Glomerular visceral epithelial cell (primary cell): Measurements from ENCODE around the gene DTWD2.
A peak's percentile ranks its signal among the peaks of the same experiment; 100 is the strongest.
"Not testable (repeated sequence)": the region's sequence is repeated elsewhere in the genome, so short reads cannot be mapped to it uniquely, and the experiment has no call there.

ENCODE experiments used
- DNase-seq: peaks from one replicate; pipeline ENCODE4 v3.0.0-alpha.2; 2016; ENCODE audit errors: extremely low spot score

The DTWD2 gene

DNA sequence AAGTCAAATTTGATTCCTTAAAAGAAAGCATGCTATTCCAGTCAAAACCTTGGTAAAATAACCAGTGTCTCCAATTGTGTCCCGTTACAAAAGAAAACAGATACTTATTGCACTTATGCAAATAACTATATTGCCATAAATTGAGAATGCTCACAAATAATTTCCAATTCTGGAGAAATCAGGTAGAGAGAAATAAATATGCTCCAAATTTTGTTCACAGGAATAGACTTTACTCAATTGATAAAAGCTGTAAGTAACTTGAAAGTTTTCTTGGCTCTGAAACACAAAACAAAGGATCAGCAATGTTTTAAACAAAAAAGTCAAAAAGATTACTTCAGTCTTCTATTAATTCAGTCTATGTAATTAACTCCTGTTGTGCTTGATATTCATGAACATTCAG lies 7.8 kb upstream of the DTWD2 start:
- no peak for DNase-seq

DNA sequence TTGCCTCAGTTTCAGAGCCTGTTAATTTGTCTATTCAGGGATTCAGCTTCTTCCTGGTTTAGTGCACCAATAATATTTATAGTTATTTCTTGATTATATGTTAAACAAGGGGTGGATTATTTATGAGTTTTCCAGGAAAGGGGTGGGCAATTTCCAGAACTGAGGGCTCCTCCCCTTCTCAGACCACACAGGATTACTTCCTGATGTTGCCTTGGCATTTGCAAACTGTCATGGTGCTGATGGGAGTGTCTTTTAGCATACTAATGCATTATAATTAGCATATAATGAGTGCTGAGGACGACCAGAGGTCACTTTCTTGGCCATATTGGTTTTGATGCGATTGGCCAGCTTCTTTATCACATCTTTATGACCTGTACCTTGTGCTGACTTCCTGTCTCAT lies 6.2 kb upstream of the DTWD2 start:
- no peak for DNase-seq

DNA sequence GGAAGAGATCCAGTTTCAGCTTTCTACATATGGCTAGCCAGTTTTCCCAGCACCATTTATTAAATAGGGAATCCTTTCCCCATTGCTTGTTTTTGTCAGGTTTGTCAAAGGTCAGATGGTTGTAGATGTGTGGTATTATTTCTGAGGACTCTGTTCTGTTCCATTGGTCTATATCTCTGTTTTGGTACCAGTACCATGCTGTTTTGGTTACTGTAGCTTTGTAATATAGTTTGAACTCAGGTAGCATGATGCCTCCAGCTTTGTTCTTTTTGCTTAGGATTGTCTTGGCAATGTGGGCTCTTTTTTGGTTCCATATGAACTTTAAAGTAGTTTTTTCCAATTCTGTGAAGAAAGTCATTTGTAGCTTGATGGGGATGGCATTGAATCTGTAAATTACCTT lies 4.8 kb upstream of the DTWD2 start:
- DNase-seq, result not testable (repeated sequence)

DNA sequence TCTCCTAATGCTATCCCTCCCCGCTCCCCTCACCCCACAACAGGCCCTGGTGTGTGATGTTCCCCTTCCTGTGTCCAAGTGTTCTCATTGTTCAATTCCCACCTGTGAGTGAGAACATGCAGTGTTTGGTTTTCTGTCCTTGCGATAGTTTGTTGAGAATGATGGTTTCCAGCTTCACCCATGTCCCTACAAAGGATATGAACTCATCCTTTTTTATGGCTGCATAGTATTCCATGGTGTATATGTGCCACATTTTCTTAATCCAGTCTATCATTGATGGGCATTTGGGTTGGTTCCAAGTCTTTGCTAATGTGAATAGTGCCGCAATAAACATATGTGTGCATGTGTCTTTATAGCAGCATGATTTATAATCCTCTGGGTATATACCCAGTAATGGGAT lies 3.7 kb upstream of the DTWD2 start:
- not testable (repeated sequence) for DNase-seq

DNA sequence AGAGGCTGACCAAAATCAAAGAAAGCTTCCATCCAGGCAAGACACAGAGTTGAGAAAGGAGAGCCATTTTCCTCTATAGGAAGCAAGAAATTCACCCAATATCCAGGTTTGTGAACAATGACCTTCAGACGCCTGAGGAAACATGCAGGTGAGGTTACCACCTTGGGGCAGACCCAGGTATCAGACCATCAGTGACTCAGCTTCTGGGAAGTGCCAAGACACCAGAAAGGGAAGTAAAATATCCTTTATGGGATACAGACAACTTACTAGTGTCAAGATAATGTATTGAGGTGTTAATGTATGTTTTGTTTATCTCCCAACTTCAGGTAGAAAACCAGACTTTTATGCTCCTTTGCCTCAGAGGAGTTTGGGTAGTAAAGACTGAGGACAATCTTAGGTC lies 2.2 kb upstream of the DTWD2 start:
- DNase-seq, result no peak

DNA sequence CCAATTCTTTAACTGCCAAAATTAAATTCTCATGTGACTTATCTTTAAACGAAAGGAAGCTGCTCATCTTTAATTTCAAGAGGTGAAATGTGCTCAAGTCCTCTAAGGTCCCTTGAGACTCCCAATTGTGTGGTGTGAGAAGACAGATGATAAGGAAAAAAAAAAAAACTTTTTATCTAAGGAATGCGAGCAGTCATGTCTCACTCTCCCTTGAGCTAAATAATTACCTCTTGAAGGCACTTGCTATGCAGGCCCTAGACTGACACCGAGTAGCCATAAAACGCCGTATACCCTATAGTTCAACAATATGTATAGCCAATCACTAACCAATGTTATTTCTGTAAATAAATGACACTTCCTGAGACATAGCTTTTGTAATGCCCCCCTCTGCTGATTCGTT lies 1.5 kb upstream of the DTWD2 start:
- no peak for DNase-seq

DNA sequence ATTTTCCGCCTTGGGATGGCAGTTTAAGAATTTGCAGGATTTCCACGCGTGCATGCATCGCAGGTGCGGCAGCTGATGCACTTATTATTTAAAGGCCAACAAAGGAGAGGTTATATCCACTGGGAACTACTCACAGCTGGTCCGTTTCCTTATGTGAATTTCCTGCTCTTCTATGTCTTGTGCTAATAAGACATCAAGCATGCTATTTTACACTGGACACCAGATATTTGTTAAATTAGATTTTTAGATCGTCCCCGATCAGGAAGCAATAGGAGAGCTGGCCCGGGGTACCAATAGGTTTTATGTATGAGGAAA lies 476 bp upstream of the DTWD2 start:
- no peak for DNase-seq

DNA sequence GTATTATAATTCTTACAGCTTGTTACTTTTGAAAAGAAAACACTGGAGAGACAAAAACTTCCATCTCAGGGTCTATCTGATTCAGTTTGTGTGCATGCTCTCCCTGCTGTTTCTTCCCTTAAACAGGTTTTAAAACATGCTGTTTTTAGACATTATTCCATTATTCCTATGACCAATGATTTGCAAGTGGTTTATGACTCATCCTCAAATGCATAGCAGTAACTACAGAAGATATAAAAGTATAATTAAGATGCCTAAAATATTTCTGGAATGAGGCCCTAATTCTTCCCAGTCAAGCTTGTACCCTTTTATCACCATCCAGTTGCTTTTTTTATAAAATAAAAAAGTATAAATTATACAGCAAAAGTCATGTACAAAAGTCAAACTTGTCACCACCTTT lies 3.7 kb downstream of the DTWD2 start:
- DNase-seq, result peak; percentile 55

DNA sequence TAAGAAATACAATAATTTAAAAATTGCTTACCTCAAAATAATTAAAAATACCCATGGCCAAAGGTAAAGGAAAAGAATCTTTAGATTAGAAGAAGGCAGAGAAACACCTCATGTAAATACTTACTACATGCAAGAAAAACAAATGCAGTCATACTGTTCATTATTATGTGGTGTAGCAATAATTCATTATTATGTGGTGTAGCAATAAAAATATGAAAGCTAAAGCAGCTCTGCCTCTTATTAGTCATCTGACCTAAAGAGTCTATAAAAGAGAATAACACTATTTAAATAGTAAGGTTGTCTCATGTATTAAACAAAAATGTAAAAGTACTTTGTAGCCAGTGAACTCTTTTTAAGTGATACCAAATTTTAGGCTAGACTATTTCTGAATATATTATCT lies 6.6 kb downstream of the DTWD2 start:
- DNase-seq, result no peak

DNA sequence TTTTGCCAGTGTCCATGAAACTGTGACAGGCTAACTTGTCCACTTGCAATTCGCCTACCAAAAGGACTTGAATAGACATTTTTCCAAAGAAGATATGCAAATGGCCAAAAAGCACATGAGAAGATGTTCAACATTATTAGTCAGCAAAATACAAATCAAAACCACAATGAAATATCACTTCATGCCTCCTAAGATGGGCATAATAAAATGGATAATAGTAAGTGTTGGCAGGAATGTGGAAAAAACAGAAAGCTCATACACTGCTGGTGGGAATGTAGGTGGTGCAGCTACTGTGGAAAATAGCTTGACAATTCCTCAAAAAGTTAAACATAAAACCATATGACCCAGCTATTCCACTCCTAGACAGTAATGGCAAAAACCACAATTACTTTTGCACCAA lies 7.9 kb downstream of the DTWD2 start:
- no peak for DNase-seq

DNA sequence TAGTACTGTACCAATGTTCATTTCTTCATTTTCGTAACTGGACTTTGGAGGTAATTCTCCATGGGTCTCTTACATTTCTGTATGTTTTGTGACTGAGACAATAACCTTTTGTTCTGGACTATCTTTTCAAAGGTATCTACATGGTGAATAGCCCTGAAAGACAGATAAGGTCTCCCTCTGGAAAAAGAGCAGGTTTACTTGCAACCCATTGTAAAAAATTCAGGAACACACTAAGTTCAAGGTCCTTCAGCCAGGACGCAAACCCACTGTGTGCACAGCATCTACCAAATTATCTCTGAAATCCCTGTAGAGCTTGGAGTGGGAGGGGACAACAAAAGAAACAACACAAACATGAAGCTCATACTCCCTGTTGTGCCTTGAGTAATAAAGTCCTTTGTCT lies 8.3 kb downstream of the DTWD2 start:
- DNase-seq, result no peak

DNA sequence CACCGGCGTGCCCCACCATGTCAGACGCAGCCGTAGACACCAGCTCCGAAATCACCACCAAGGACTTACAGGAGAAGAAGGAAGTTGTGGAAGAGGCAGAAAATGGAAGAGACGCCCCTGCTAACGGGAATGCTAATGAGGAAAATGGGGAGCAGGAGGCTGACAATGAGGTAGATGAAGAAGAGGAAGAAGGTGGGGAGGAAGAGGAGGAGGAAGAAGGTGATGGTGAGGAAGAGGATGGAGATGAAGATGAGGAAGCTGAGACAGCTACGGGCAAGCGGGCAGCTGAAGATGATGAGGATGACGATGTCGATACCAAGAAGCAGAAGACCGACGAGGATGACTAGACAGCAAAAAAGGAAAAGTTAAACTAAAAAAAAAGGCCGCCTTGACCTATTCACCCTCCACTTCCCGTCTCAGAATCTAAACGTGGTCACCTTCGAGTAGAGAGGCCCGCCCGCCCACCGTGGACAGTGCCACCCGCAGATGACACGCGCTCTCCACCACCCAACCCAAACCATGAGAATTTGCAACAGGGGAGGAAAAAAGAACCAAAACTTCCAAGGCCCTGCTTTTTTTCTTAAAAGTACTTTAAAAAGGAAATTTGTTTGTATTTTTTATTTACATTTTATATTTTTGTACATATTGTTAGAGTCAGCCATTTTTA lies 14.4 kb downstream of the DTWD2 start:
- DNase-seq, result not testable (repeated sequence)

DNA sequence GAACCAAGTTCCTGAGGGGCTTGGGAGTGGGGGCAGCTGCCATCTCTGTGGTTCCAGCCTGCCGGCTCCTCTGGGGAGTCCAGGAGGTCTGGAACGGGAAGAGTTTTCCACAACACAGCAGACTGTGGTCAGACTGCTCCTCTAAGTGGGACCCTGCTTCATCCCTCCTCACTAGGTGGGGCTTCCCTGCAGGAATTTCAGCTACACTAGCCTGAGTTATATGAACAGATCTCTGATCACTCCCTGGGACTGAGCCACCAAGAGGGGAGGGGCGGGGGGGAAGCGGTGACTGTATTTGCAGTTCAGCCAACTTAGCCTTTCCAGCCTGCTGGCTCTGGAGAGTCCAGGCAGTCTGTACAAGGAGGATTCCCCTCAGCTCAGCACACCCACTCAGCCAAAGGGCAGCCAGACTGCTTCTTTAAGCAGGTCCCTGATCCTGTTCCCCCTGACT lies 19.4 kb downstream of the DTWD2 start:
- DNase-seq, result peak; percentile 78

DNA sequence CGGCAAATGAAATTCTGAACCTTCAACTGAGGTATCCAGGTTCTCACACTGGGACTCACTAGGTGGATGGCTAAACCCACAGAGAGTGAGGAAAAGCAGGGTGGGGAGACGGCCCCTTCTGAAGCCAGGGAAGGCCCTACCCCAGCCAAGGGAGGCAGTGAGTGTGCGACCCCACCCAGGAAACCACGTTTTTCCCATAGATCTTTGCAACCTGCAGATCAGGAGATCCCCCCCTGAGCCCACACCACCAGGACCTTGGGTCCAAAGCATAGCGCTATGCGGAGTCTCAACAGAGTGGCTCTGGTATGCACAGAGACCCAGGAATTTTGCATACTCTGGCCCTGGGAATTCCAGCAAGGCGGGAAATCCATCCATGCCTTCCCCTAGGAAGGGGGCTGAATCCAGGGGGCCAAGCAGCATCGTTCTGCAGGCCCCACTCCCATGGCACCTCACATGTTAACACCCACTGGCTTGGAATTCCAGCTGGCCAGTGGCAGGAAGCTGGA lies 19.9 kb downstream of the DTWD2 start:
- no peak for DNase-seq

DNA sequence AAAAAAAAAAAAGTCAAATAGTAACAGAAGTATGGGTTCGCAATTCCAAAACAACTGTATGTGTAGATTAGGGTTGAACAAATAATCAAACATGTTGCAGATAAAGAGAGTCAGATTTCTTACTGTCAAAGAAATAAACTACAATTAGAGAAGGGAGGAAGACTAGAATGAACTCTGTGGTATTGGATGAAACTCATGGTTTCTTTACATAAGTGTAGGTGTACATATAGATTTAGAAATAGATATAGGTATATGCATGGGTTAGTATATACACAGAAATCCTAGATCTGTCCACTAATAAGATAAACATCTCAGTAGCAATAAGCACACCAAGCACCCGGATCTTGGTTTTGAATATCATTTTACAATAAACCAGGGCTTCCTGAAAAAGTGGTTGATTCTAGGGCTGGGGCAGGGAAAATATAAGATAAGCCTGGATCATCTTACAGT lies 21.3 kb downstream of the DTWD2 start:
- no peak for DNase-seq

DNA sequence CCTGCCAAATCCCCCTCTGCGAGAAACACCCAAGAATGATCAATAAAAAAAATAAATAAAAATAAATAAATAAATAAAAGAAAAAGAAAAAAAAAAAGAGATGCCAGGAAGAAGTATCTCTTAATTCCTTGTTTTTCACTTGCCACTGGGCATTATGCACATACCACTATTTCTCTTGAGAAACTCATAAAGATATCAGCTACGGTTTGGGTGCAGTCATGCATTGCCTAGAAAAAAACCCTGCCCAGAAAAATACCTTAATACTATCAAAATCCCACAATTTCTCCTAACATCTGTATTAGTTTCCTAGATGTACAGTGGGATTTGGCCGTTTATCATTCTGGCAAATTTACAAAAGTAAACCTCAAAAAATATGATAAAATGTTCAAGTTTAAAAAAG lies 22.5 kb downstream of the DTWD2 start:
- no peak for DNase-seq

DNA sequence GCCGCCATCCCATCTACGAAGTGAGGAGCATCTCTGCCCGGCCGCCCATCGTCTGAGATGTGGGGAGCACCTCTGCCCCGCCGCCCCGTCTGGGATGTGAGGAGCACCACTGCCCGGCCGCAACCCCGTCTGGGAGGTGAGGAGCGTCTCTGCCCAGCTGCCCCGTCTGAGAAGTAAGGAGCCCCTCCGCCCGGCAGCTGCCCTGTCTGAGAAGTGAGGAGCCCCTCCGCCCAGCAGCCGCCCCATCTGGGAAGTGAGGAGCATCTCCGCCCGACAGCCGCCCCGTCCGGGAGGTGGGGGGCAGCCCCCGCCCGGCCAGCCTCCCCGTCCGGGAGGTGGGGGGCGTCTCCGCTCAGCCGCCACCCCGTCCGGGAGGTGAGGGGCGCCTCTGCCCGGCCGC lies 23.4 kb downstream of the DTWD2 start:
- not testable (repeated sequence) for DNase-seq

DNA sequence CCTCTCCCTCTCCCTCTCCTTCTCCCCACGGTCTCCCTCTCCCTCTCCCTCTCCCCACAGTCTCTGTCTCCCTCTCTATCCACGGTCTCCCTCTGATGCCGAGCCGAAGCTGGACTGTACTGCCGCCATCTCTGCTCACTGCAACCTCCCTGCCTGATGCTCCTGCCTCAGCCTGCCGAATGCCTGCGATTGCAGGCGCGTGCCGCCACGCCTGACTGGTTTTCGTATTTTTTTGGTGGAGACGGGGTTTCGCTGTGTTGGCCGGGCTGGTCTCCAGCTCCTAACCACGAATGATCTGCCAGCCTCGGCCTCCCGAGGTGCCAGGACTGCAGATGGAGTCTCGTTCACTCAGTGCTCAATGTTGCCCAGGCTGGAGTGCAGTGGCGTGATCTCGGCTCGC lies 24.0 kb downstream of the DTWD2 start:
- DNase-seq, result not testable (repeated sequence)

DNA sequence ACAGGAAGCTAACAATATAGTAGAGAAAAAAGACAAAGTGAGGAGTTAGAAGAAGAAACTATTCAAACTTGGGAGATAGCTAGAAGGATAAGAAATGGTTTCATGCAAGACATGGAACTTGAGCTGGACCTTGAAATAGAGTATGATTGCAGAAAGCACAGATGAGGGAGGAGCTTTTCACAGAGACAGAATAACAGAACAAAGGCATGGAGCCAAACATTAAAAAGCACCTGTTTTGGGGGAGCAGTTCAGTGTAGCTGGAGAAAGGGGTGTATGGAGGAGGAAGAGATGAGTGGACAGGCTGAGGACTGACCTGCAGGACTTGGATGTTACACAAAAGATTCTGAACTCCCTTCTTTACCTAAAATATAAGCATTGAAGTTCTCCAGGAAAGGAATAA lies 25.2 kb downstream of the DTWD2 start:
- no peak for DNase-seq

DNA sequence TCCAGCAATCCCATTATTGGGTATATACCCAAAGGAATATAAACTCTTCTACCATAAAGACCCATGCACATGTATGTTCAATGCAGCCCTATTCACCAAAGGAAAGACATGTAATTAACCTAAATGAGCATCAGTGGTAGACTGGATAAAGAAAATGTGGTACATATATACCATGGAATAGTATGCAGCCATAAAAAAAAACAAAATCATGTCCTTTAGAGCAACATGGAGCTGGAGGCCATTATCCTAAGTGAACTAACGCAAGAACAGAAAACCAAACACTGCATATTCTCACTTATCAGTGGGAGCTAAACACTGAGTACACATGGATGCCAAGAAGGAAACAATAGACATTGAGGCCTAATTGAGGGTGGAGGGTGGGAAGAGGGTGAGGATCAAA lies 27.8 kb downstream of the DTWD2 start:
- DNase-seq, result no peak

DNA sequence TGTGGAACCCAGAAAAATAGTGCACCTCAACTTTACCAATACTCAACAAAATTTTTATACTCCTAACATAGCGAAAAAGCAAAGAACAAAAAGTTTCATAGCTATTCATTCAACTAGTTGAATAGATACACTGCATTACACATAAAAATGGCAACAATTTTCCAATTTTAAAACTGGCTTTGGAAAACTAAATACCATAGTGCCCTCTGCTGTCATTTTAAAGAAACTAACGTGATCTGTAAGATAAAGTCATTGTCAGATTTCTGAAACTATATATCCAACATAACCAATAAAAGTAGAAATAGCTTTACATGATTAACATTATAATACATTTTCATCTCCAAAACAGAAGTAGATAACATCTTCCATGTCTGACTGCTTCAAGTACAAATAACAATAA lies 31.6 kb downstream of the DTWD2 start:
- DNase-seq, result peak; percentile 20

DNA sequence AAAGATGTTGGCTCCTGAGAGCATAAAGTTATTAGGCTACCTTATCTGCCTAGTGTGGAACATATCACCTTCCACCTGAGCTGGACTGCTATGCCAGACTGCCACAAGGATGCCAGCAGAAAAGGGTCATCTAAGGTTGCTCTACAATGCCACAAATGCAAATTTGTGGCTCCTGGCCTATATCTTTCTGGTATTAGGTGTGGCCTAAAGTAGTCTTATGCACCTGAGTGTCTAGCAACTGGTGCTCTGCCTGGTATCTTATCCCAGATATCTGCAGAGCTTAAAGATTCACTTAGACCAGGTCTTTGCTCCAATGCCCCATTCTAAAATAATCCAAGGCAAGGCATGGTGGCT lies 34.7 kb downstream of the DTWD2 start:
- no peak for DNase-seq

DNA sequence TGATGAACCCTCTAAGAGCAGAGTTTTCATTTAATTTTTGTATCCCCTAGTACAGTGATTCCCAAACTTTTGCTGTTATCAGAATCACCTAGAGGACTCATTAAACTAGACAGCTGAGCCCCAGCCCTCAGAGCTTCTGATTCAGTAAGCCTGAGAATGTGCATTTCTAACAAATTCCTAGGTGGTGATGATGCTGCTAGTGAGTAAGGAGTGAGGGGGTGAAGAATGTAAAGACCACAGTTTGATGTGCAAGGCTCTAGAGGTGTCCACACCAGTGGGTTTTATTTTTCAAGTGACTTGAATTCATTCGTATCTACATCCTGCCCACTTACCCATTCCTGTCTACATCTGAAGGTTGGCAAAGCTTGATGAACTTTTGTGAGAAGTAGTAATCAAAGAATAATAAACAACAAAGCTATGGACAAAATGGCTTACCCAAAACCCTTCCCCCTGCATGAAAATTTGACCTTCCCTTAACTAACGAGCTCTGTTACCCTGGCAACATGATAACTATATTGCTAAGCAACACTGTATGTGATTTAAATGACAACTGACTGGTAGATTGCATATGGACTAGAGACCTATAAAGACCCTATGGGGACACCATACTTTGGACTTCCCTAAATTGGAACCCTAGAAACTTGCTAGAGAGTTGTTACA lies 35.2 kb downstream of the DTWD2 start:
- DNase-seq, result no peak

DNA sequence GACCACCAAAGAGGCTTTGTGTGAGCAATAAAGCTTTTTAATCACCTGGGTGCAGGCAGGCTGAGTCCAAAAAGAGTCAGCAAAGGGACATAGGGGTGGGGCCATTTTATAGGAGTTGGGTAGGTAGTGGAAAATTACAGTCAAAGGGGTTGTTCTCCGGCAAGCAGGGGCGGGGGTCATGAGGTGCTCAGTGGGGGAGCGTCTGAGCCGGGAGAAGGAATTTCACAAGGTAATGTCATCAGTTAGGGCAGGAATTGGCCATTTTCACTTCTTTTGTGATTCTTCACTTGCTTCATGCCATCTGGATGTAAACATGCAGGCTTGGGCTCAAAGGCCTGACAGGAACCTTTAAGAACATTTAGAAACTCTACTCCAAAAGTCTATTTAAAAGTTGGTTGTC lies 36.0 kb downstream of the DTWD2 start:
- not testable (repeated sequence) for DNase-seq
